IMR-90 (cell line): Measurements from ENCODE around the gene MED19.

Source experiments
- CEBPB ChIP-seq: IDR thresholded peaks from 2 replicates; pipeline ENCODE4 v1.6.1; 2012; ENCODE audit warnings: low read depth, low read length, improper control_type of control experiment
- MAZ ChIP-seq: IDR thresholded peaks from 2 replicates; pipeline ENCODE4 v1.6.1; 2012; ENCODE audit warnings: low read depth, mild to moderate bottlenecking, low read length, improper control_type of control experiment, moderate library complexity, borderline replicate concordance
- POLR2A ChIP-seq: IDR thresholded peaks from 2 replicates; pipeline ENCODE4 v1.6.1; 2012; ENCODE audit warnings: mild to moderate bottlenecking, low read depth, low read length
- RAD21 ChIP-seq: IDR thresholded peaks from 2 replicates; pipeline ENCODE4 v1.6.1; 2012; ENCODE audit warnings: low read length, improper control_type of control experiment
- TF ChIP-seq, protein P1 (sequence below): conservative IDR thresholded peaks from 2 replicates; pipeline ENCODE4 v1.5.1; 2012; ENCODE audit warnings: mild to moderate bottlenecking, low read depth, low read length, improper control_type of control experiment

DNA sequence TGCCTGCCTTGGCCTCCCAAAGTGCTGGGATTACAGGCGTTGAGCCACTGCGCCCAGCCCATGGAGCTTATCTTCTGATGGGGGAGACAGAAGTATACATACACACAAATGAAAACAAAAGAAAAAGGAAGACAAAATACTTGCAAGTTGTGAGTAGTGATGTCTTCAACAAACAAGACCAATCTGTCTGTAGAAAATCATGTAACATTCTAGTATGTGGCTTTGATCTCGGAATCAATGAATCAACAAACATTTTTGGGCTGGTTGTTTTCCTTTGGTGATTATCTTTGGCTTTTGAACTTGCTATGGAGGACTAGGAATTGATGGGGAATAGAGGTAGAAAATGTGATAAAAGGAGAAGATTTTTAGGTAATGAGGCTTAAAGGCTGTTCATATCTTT is 46.2 kb upstream of the MED19 start:
- TF ChIP-seq, protein P1, sequence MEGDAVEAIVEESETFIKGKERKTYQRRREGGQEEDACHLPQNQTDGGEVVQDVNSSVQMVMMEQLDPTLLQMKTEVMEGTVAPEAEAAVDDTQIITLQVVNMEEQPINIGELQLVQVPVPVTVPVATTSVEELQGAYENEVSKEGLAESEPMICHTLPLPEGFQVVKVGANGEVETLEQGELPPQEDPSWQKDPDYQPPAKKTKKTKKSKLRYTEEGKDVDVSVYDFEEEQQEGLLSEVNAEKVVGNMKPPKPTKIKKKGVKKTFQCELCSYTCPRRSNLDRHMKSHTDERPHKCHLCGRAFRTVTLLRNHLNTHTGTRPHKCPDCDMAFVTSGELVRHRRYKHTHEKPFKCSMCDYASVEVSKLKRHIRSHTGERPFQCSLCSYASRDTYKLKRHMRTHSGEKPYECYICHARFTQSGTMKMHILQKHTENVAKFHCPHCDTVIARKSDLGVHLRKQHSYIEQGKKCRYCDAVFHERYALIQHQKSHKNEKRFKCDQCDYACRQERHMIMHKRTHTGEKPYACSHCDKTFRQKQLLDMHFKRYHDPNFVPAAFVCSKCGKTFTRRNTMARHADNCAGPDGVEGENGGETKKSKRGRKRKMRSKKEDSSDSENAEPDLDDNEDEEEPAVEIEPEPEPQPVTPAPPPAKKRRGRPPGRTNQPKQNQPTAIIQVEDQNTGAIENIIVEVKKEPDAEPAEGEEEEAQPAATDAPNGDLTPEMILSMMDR = no peak
- TF ChIP-seq RAD21 = no peak
- TF ChIP-seq MAZ = no peak
- TF ChIP-seq CEBPB = no peak
- no peak for TF ChIP-seq POLR2A
